ENCODE results near the gene ICA1.

The ICA1 gene

GRCh38 chr7:8159595-8159994, 102.4 kb downstream of the ICA1 start:
- no peak for DNase-seq (ENCODE audit: low spot score)

GRCh38 chr7:8157296-8157695, 104.7 kb downstream of the ICA1 start:
- DNase-seq (ENCODE audit: low spot score): no peak

GRCh38 chr7:8155836-8156235, 106.1 kb downstream of the ICA1 start:
- no peak for DNase-seq (ENCODE audit: low spot score)

- no peak for DNase-seq (ENCODE audit: low spot score)
These were observed 107.7 kb downstream of the ICA1 start for GRCh38 chr7:8154272-8154671.

- no peak for DNase-seq (ENCODE audit: low spot score)
These were observed 109.3 kb downstream of the ICA1 start for GRCh38 chr7:8152489-8153192.

GRCh38 chr7:8151161-8151725, 110.7 kb downstream of the ICA1 start:
- no peak for DNase-seq (ENCODE audit: low spot score)

GRCh38 chr7:8149222-8149621, 112.7 kb downstream of the ICA1 start:
- no peak for DNase-seq (ENCODE audit: low spot score)

- no peak for DNase-seq (ENCODE audit: low spot score)
These were observed 114.1 kb downstream of the ICA1 start for GRCh38 chr7:8147760-8148463.

GRCh38 chr7:8146788-8147413, 115.1 kb downstream of the ICA1 start:
- DNase-seq (ENCODE audit: low spot score): no peak

GRCh38 chr7:8146106-8146787, 115.7 kb downstream of the ICA1 start:
- no peak for DNase-seq (ENCODE audit: low spot score)

GRCh38 chr7:8144856-8145255, 117.1 kb downstream of the ICA1 start:
- no peak for DNase-seq (ENCODE audit: low spot score)

- DNase-seq (ENCODE audit: low spot score): no peak
These were observed 118.7 kb downstream of the ICA1 start for GRCh38 chr7:8143151-8143874.

- no peak for DNase-seq (ENCODE audit: low spot score)
These were observed 119.5 kb downstream of the ICA1 start for GRCh38 chr7:8142477-8142876.

GRCh38 chr7:8141070-8141469, 120.9 kb downstream of the ICA1 start:
- no peak for DNase-seq (ENCODE audit: low spot score)

- DNase-seq (ENCODE audit: low spot score): no peak
These were observed 125.8 kb downstream of the ICA1 start for GRCh38 chr7:8136051-8136730.

GRCh38 chr7:8135417-8135816, 126.5 kb downstream of the ICA1 start:
- DNase-seq (ENCODE audit: low spot score): no peak

GRCh38 chr7:8134089-8134733, 127.8 kb downstream of the ICA1 start:
- no peak for DNase-seq (ENCODE audit: low spot score)

GRCh38 chr7:8133188-8133848, 128.6 kb downstream of the ICA1 start:
- no peak for DNase-seq (ENCODE audit: low spot score)

- DNase-seq (ENCODE audit: low spot score): peak; percentile 65
These were observed 130.0 kb downstream of the ICA1 start for GRCh38 chr7:8131694-8132605.
